Mesangial cell (primary cell): ENCODE measurements around the gene PRKACG. TPM values are rescaled to one million over a fixed set of nuclear protein-coding genes. Genes with fewer than 3 reads are reported as not detected.

ENCODE experiments used
- total RNA-seq: library from RNA; depleted of rRNA; stranded (reverse); fragments of >200 nt; gene quantifications from 2 replicates; pipeline ENCODE4 v1.2.3, GENCODE V29; 2015

The PRKACG gene
- total RNA-seq, result not detected in 2 replicates

DNA sequence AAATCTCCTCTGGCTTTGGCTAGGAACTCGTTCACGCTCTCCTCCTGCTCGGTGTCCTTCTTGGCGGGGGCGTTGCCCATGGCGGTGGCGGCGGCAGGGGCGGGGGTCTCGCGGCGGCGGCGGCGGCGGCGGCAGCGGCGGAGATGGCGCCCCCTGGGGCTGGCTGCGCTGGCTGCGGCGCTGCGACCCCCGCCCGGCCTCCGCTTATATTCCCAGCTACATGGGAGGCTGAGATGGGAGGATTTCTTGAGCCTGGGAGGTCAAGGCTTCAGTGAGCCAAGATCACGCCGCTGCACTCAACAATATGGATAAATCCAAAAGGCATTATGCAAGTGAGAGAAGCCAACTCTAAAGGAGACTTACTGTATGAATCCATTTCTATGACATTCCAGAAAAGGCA is at the start of gene PRKACG:
PRKACG (minus strand) TSS at position 101 of the 400 bp plus-strand sequence; CDS start at position 80, 21 bp downstream.

DNA sequence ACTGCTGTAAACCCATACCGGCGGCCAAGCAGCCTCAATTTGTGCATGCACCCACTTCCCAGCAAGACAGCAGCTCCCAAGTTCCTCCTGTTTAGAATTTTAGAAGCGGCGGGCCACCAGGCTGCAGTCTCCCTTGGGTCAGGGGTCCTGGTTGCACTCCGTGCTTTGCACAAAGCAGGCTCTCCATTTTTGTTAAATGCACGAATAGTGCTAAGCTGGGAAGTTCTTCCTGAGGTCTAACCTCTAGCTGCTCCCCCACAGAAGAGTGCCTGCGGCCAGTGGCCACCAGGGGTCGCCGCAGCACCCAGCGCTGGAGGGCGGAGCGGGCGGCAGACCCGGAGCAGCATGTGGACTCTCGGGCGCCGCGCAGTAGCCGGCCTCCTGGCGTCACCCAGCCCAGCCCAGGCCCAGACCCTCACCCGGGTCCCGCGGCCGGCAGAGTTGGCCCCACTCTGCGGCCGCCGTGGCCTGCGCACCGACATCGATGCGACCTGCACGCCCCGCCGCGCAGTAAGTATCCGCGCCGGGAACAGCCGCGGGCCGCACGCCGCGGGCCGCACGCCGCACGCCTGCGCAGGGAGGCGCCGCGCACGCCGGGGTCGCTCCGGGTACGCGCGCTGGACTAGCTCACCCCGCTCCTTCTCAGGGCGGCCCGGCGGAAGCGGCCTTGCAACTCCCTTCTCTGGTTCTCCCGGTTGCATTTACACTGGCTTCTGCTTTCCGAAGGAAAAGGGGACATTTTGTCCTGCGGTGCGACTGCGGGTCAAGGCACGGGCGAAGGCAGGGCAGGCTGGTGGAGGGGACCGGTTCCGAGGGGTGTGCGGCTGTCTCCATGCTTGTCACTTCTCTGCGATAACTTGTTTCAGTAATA is 21.8 kb upstream of the PRKACG start, which contains the start of gene FXN:
FXN (plus strand) TSS at position 315 of the 871 bp plus-strand sequence; CDS start at position 346, 31 bp downstream.

Other genes starting within 250 kb of the PRKACG start
- gene FXN, start 21.6 kb upstream of the PRKACG start, total RNA-seq, result 9.4 and 13.0 TPM in 2 replicates
- 136 and 188 TPM in 2 replicates for gene TJP2, start 160.2 kb upstream of the PRKACG start, total RNA-seq